ENCODE results near the gene ZMIZ1. TPM values are rescaled to one million over a fixed set of nuclear protein-coding genes. Genes with fewer than 3 reads are reported as not detected.

The ZMIZ1 gene
- total RNA-seq, 1 donor from 2014 or later: 29.5 TPM

- no peak for DNase-seq
Measured at GRCh38 chr10:79289801-79290200, 221.0 kb downstream of the ZMIZ1 start.

GRCh38 chr10:79292026-79292766, 223.4 kb downstream of the ZMIZ1 start:
- DNase-seq: no peak

GRCh38 chr10:79292891-79293746, 224.4 kb downstream of the ZMIZ1 start:
- DNase-seq: no peak

DNA sequence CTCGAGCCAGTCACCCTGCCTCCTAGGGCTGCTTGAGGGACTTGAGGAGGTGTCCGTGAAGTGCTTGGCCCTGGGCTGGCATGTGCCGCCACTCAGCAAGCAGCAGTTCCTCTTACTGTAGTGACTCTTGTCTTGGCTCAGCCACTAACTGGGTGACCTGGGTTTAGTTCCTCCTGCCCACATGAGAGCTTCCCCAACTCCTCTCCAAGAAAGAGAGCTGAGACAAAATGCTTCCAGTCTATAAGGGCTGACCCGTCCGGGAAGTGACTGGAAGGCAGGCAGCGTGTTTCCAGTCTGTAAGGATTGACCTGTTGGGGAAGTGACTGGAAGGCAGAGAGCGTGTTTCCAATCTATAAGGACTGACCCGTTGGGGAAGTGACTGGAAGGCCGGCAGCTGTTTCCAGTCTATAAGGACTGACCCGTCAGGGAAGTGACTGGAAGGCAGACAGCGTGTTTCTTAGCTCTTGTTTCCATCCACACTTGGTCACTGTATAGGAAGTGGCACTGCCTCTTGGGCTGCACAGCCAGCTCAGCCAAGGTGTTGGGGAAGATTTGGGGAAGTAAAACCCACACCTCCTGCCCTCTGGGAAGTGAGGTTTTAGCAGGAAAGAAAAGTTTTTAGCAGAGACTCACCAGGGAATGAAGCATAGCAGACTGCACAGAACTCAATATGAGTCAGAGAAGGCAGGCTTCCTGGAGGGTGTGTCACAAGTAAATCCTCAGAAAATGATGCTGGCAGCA, 225.2 kb downstream of the ZMIZ1 start:
- DNase-seq: no peak

DNA sequence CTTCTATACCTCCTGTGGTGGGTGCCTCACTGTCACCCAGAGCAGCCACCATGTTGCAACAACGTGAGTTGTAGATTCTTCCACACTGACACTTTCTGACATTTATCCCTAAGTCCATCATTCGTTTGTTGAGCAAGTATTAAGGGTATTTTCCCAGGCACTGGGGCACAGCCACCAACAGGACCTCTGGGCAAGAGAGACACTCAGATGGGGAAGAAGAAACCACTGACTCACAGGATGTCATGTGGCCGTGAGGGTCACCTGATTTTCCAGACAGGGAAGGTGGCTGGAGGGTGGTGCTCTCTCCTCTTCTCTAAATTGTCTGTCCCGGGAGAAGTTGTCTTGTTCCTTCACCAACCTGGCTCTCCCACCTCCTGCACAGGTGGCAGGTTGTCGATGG, 226.8 kb downstream of the ZMIZ1 start:
- no peak for DNase-seq

DNA sequence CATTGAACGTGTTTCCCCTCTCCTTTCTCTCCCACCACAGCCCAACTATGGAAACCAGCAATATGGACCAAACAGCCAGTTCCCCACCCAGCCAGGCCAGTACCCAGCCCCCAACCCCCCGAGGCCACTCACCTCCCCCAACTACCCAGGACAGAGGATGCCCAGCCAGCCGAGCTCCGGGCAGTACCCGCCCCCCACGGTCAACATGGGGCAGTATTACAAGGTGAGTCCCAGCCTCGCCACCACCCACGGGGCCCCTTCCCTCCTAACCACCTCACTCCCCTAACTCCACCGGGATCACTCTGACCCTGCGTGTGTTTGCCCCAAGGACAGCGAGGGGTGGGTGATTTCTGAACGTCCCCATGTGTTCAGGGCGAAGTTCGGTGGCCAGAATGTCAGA, 227.7 kb downstream of the ZMIZ1 start:
- no peak for DNase-seq

GRCh38 chr10:79298403-79299244, 229.9 kb downstream of the ZMIZ1 start:
- DNase-seq: no peak

GRCh38 chr10:79299397-79300241, 230.9 kb downstream of the ZMIZ1 start:
- no peak for DNase-seq

- no peak for DNase-seq
Measured at GRCh38 chr10:79300711-79301110, 231.9 kb downstream of the ZMIZ1 start.

- no peak for DNase-seq
Measured at GRCh38 chr10:79301754-79302530, 233.2 kb downstream of the ZMIZ1 start.

- DNase-seq: no peak
Measured at GRCh38 chr10:79303631-79304478, 235.1 kb downstream of the ZMIZ1 start.

DNA sequence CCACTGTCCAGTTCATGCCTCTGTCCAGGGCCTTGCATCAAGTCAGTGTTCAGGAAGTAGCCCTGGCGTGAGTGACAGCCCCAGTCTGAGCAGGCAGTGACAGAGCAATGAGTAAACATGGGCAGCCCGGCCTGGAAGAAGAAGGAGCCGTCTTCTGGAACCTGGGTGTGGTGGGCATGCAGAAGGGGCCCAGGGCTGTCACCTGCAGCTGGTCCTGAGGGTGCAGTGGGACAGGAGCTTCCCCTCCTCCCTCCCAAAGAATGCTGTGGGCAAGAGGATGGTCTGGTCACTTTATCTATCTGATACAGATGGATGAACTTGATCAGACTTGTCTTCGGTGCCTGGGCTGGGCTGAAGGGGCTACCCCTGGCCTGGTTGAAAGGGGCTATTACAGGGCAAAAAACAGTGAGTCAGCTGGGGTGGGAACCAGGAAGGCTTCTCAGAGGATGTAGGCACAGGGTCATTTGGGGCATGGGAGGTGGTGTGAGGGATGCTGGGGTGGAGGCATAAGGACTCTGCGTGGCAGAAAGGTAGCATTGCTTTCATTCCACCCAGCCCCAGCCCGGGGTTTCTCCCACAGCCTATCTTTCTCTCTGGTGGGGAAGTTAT, 235.8 kb downstream of the ZMIZ1 start:
- no peak for DNase-seq

DNA sequence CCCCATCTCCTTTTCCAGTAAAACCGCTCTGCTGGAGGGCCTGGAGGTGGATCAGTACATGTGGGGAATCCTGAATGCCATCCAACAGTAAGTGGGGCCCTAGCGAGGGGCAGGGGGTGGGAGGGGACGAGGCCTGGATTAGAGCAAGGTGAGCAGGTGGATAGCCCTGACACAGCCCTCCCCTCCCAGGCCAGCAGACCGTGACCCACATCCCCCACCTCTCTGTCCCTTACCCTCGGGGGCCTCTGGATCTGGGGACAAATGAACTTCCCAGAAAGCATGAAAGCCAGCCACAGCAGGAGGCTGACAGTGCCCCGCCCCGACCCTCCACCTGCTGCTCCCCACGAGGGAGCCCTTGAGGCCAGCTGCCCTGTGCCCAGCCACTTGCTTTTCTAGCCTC, 236.7 kb downstream of the ZMIZ1 start:
- no peak for DNase-seq

- no peak for DNase-seq
Measured at GRCh38 chr10:79305988-79306387, 237.2 kb downstream of the ZMIZ1 start.

DNA sequence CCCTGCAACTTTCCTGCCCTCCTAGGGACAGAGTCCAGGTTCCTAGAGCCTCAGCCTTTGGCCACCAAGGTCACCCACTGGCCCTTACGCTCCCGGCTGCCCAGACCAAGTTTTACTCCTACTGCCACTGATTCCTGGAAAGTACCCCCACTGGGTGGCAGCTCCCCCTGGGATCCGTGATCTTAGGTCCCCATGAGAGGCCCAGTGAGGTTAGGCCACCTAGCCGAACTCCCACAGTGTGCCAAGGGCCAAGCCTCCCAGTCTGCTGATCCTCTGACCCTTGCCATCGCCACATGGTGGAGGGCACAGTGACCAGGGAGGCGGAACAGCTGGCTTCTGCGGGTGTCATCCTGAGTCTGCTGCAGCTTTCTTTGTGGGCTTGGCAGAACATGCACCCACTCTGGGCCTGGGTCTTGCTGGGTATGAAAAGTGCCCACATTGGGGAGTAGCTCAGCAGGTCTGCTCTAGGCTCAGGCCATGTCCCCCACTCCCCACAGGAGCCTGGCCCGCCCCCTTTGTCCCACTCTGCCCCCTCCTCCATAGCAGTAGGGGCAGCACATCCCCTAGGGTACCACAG, 238.0 kb downstream of the ZMIZ1 start:
- no peak for DNase-seq

- DNase-seq: no peak
Measured at GRCh38 chr10:79308016-79308415, 239.2 kb downstream of the ZMIZ1 start.

GRCh38 chr10:79308969-79309665, 240.4 kb downstream of the ZMIZ1 start:
- no peak for DNase-seq

Data from occipital lobe (tissue), 2 donors.